ENCODE results near the gene KIFAP3.
"Not testable (repeated sequence)": the region's sequence is repeated elsewhere in the genome, so short reads cannot be mapped to it uniquely, and the experiment has no call there.

The KIFAP3 gene

GRCh38 chr1:169886931-169887330, 187.6 kb downstream of the KIFAP3 start:
- no peak for DNase-seq (ENCODE audit: low read depth)

GRCh38 chr1:169886422-169886821, 188.1 kb downstream of the KIFAP3 start:
- DNase-seq (ENCODE audit: low read depth) = no peak

- DNase-seq (ENCODE audit: low read depth) = no peak
Measured at GRCh38 chr1:169885207-169885606, 189.3 kb downstream of the KIFAP3 start.

- no peak for DNase-seq (ENCODE audit: low read depth)
Measured at GRCh38 chr1:169884634-169885033, 189.9 kb downstream of the KIFAP3 start.

GRCh38 chr1:169882039-169882511, 192.4 kb downstream of the KIFAP3 start:
- DNase-seq (ENCODE audit: low read depth) = no peak

- no peak for DNase-seq (ENCODE audit: low read depth)
Measured at GRCh38 chr1:169879034-169879840, 195.3 kb downstream of the KIFAP3 start.

GRCh38 chr1:169878498-169878897, 196.0 kb downstream of the KIFAP3 start:
- no peak for DNase-seq (ENCODE audit: low read depth)

GRCh38 chr1:169877800-169878491, 196.5 kb downstream of the KIFAP3 start:
- DNase-seq (ENCODE audit: low read depth) = peak; percentile 25

GRCh38 chr1:169874229-169874628, 200.3 kb downstream of the KIFAP3 start:
- DNase-seq (ENCODE audit: low read depth) = peak; percentile 71

- peak; percentile 6 for DNase-seq (ENCODE audit: low read depth)
Measured at GRCh38 chr1:169873582-169874199, 200.8 kb downstream of the KIFAP3 start.

GRCh38 chr1:169872906-169873305, 201.6 kb downstream of the KIFAP3 start:
- DNase-seq (ENCODE audit: low read depth) = no peak

- DNase-seq (ENCODE audit: low read depth) = not testable (repeated sequence)
Measured at GRCh38 chr1:169871988-169872387, 202.5 kb downstream of the KIFAP3 start.

All from HS-5 (cell line).